Colonic mucosa (tissue), 4 donors: ENCODE data around the gene NEAT1. TPM values are rescaled to one million over a fixed set of nuclear protein-coding genes. Genes with fewer than 3 reads are reported as not detected.

Source experiments
- DNase-seq: peaks from one replicate; pipeline ENCODE4 v3.0.0-alpha.2; 2020
- H3K27ac ChIP-seq: fragments of 200-600 bp; one replicate; pipeline ENCODE4 v1.8.0; 2021
- H3K27me3 ChIP-seq: fragments of 200-600 bp; one replicate; pipeline ENCODE4 v1.8.0; 2021
- H3K36me3 ChIP-seq: fragments of 200-600 bp; one replicate; pipeline ENCODE4 v1.8.0; 2021
- H3K4me1 ChIP-seq: fragments of 200-600 bp; one replicate; pipeline ENCODE4 v1.8.0; 2021; ENCODE audit warnings: mild to moderate bottlenecking
- H3K4me3 ChIP-seq: fragments of 200-600 bp; one replicate; pipeline ENCODE4 v1.8.0; 2021
- H3K9ac ChIP-seq, 2 donors: one replicate each; pipeline ENCODE4 v1.7.0; 2013; ENCODE audit warnings: control low read depth in 2 of 2, low read depth in 2 of 2, low read length in 2 of 2
- H3K9me3 ChIP-seq: fragments of 200-600 bp; one replicate; pipeline ENCODE4 v1.8.0; 2021
- intact Hi-C: fragments of 100-400 bp; cut with DNase I; formaldehyde crosslinking; loops from one replicate; pipeline ENCODE4 v1.14.1; 2022
- total RNA-seq, 2 donors: library from RNA; stranded (reverse); fragmentation: NEBNext Ultra II Directional in 1 of 2; extraction: Animal tissue kit (Norgen Biotek cat#: 25700) in 1 of 2; gene quantifications; one replicate each; pipeline ENCODE4 v1.2.1, GENCODE V29; 2021
- TF ChIP-seq, protein P1 (sequence below): fragments of 200-600 bp; IDR thresholded peaks from one replicate; pipeline ENCODE4 v1.8.0; 2022; ENCODE audit warnings: antibody characterized with exemption, mild to moderate bottlenecking
- donor health status: healthy.
- donor health status: DM: no; HTN: no; CAD: no.
- donor health status: DM: no; HTN: no; CAD: no.

The NEAT1 gene
- total RNA-seq, 2 donors from 2014 or later = 269 to 502 TPM

DNA sequence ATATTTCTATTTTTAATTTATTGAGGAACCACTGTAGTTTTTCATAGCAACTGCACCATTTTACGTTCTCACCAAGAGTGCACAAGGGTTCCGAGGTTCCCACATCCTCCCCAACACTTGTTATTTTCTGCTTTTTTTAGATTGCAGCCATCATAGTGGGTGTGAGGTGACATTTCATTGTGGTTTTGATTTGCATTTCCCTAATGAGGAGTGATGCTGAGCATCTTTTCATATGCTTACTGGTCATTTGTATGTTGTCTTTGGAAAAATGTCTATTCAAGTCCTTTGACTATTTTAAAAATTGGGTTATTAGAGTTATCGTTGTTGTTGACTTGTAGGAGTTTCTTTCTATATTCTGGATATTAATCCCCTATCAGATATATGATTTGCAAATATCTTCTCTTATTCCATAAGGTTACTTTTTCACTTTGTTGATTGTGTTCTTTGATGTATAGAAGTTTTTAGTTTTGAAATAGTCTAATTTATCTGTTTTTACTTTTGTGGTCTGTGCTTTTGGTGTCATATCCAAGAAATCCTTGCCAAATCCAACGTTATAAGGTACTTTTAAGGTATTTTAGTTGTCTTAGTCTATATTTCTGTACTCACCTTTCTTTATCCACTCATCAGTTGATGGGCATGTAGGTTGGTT, 9.0 kb downstream of the NEAT1 start:
- TF ChIP-seq, protein P1, sequence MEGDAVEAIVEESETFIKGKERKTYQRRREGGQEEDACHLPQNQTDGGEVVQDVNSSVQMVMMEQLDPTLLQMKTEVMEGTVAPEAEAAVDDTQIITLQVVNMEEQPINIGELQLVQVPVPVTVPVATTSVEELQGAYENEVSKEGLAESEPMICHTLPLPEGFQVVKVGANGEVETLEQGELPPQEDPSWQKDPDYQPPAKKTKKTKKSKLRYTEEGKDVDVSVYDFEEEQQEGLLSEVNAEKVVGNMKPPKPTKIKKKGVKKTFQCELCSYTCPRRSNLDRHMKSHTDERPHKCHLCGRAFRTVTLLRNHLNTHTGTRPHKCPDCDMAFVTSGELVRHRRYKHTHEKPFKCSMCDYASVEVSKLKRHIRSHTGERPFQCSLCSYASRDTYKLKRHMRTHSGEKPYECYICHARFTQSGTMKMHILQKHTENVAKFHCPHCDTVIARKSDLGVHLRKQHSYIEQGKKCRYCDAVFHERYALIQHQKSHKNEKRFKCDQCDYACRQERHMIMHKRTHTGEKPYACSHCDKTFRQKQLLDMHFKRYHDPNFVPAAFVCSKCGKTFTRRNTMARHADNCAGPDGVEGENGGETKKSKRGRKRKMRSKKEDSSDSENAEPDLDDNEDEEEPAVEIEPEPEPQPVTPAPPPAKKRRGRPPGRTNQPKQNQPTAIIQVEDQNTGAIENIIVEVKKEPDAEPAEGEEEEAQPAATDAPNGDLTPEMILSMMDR = no peak
- Histone ChIP-seq H3K27me3 (no peaks in the 10 kb centered on the region), H3K36me3 (no peaks in the 10 kb centered on the region), H3K27ac (peak overlapping the region; percentile 100), H3K4me1 (peaks cover 5% of the 10 kb centered on the region), H3K4me3 (no peak overlapping the region), H3K9ac (no peak overlapping the region), H3K9me3 (no peaks in the 10 kb centered on the region)
- intact Hi-C loops = no loop called here
- no peak for DNase-seq

DNA sequence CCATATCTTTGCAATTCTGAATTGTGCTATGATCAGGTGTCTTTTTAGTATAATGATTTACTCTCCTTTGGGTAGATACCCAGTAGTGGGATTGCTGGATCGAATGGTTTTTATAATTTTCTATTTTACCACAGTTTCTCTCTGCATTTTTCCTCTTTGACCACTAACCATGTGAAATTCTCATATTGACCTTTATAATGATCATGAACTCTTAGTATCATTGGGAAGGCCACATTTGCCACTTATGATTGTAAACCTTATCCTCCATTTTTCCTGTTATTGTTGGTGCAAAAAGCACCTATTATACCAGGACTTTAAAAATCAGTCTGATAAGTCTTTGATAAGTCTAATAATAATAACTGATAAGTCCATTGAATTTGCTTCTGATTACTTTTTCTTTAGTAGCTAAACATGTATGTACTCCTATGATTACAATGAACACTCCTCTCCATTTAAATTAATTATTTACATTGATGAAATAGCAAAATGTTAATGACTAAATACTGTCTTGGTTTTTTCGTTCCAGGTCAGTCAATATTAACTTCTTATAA, 9.6 kb downstream of the NEAT1 start:
- Histone ChIP-seq H3K4me3 (no peak overlapping the region), H3K9ac (no peak overlapping the region), H3K27me3 (no peaks in the 10 kb centered on the region), H3K36me3 (no peaks in the 10 kb centered on the region), H3K9me3 (no peaks in the 10 kb centered on the region), H3K4me1 (peaks cover 5% of the 10 kb centered on the region), H3K27ac (peak overlapping the region; percentile 15)
- TF ChIP-seq, protein P1 = no peak
- DNase-seq = no peak
- intact Hi-C loops = no loop called here

DNA sequence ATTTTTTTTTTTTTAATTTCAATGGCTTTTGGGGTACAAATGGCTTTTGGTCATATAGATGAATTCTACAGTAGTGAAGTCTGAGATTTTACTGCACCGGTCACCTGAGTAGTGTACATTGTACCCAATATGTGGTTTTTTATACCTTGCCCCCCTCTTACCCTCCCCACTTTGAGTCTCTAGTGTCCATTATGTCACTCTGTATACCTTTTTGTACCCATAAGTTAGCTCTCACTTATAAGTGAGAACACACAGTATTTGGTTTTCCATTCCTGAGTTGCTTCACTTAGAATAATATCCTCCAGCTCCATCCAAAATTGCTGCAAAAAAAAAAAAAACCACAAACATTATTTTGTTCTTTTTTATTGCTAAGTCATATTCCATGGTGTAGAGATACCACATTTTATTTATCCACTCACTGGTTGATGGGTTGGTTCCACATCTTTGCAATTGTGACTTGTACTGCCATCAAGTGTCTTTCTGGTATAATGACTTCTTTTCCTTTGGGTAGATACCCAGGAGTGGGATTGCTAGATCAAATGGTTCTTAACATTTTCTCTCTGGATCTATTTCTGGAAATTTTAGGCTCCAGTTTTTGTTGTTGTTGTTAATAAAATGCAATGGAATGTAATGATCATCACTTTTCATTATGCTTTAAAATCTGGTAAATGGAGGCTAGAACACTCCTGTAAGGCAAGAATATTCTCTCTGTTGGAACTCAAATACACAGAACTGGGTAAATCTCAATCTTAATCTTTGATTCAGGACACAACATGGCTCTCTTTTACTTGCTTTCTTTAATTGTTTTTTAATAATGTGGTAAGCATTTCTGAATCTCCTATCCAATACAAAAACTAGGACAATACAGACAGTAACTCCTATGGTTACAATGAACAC, 10.3 kb downstream of the NEAT1 start:
- Histone ChIP-seq H3K4me3 (no peak overlapping the region), H3K9ac (no peak overlapping the region), H3K4me1 (peaks cover 5% of the 10 kb centered on the region), H3K9me3 (no peaks in the 10 kb centered on the region), H3K36me3 (peaks cover 4% of the 10 kb centered on the region), H3K27ac (no peak overlapping the region), H3K27me3 (no peaks in the 10 kb centered on the region)
- TF ChIP-seq, protein P1 = no peak
- intact Hi-C loops = no loop called here
- DNase-seq = no peak

DNA sequence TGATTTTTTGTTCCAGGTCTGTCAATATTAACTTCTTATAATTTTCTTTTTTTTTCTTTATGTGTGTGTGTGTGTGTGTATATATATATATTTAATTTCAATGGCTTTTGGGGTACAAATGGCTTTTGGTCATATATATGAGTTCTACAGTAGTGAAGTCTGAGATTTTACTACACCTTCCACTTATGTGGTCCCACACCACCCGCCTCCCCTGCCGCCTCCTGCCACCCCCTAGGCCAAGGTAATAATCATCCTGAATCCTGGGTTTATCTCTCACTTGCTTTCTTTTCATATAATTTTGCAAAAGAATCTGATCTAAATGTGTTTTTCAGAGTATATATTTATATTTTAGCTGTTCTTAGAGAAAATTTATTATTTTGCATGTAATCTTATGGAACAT, 11.1 kb downstream of the NEAT1 start:
- no peak overlapping the region for H3K4me3 ChIP-seq
- no peak overlapping the region for H3K27ac ChIP-seq
- intact Hi-C loops = no loop called here
- H3K9ac ChIP-seq = no peak overlapping the region
- no peaks in the 10 kb centered on the region for H3K27me3 ChIP-seq
- no peak for DNase-seq
- peaks cover 6% of the 10 kb centered on the region for H3K36me3 ChIP-seq
- no peaks in the 10 kb centered on the region for H3K9me3 ChIP-seq
- peaks cover 5% of the 10 kb centered on the region for H3K4me1 ChIP-seq
- TF ChIP-seq, protein P1 = no peak

DNA sequence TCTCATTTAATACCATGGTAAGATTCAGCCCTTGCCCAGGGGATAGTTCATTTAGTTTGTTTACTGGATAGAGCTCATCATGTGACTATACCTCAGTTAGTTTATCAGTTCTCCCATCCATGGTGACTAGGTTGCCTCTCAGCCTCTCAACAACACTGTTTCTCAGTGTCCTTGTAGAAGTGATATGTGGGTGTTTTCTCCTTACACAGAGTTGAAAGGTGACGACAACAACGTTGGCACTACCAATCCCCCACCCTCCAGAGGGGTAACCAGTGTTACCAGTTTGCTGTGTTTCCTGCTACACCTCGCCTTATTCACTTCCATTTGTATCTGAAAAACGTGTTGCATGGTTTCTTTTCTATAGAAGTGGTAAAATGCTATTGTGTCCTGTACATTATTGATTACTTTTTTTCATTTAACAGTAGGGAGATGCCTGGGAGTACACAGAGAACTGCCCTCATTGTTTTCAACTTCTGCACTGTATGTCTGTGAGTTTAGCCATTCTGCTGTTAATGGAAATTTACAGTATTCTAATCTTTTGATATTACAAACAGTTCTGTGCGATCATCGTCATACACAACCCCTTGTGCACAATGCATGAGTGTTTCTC, 11.6 kb downstream of the NEAT1 start:
- Histone ChIP-seq H3K36me3 (peaks cover 6% of the 10 kb centered on the region), H3K4me3 (no peak overlapping the region), H3K4me1 (peaks cover 7% of the 10 kb centered on the region), H3K9ac (peak overlapping the region in 1 of 2 donors; percentile 38), H3K27me3 (no peaks in the 10 kb centered on the region), H3K9me3 (no peaks in the 10 kb centered on the region), H3K27ac (no peak overlapping the region)
- no peak for DNase-seq
- TF ChIP-seq, protein P1 = no peak
- intact Hi-C loops = no loop called here
